Stimulated activated CD4-positive, alpha-beta T cell treated with anti-CD3 and anti-CD28 coated beads, TNF-alpha, amount 100 ng/mL, for 1 hour (primary cell): ENCODE data around the gene GLCCI1.
A peak's percentile ranks its signal among the peaks of the same experiment; 100 is the strongest.

ENCODE experiments used
- DNase-seq, 3 donors: peaks; one replicate each; pipeline ENCODE4 v3.0.0-alpha.2; 2020; ENCODE audit warnings: low read depth in 3 of 3, low spot score in 1 of 3

GLCCI1 gene

DNA sequence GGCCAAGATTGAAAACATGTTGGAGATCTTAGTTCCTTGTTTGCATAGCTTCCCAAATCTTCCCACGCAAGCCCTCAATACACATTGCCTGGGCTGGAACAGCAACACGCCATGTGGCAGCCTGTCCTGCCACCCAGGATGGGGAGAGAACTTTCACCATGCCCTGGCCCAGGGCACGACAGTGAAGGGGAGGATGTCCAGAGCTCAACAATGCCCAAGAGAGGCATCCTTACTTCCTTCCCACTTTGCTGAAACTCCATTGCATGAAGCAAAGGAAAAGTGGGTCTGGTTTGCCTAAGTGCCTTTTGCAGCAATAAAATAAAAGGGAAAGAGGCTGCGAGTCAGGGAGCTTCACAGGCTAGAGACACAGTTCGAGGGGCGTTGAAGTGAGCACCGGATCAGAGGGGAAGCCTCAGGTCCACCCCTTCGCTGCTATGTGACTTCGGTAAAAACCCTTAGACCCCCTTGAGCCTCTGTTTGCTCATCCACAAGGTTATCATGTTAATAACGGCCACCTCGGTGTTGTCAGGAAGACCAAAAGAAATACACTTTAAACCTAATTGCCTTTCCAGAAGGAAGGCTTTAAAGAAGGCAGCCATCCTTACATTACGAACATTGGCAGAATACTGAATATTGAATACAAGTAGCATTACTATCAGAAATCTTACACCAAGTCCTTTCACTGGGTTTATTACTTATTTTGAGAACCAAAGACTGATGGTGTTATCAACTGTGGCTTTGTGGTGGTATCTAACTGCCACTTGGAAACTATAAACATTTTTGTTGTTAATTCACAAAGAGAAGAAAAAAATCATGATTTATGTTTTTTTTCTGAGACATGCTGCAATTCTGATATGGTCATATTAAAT lies 160.1 kb downstream of the GLCCI1 start:
- DNase-seq, result no peak

DNA sequence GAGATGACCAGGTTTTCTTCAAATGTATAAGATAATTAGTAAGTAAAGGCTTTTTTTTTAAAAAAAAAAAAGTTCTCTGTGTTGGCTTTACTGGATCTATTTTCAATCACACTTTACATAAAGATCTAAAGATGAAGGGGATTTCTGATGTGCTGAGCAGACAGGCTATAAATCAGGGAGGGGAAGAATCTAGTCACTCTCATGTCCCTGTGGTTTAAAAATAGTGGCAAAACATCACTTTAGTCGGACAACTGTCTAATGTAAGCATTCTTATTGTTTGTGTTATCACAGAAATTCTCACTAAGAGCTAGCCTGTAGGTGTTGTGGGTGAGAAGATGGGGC lies 160.7 kb downstream of the GLCCI1 start:
- DNase-seq, result no peak

DNA sequence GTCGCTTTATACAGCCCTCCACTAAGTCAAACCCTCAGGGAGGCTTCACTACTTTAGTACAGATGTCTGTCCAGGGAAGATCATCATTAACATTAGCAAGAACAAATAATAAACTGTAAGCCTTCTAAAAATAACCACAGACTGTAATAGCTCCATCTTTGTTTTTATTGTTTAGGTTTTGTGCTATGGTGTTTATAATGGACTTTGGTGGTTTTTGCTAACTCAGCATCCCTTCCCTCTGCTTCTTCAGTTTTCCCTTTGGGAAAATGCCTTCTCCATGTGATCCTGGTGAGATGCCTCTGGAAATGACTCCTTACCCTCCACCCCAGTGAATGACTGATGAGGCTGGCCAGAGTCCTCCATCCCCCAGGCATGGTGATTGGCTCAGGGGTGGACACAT lies 162.1 kb downstream of the GLCCI1 start:
- DNase-seq, result no peak

DNA sequence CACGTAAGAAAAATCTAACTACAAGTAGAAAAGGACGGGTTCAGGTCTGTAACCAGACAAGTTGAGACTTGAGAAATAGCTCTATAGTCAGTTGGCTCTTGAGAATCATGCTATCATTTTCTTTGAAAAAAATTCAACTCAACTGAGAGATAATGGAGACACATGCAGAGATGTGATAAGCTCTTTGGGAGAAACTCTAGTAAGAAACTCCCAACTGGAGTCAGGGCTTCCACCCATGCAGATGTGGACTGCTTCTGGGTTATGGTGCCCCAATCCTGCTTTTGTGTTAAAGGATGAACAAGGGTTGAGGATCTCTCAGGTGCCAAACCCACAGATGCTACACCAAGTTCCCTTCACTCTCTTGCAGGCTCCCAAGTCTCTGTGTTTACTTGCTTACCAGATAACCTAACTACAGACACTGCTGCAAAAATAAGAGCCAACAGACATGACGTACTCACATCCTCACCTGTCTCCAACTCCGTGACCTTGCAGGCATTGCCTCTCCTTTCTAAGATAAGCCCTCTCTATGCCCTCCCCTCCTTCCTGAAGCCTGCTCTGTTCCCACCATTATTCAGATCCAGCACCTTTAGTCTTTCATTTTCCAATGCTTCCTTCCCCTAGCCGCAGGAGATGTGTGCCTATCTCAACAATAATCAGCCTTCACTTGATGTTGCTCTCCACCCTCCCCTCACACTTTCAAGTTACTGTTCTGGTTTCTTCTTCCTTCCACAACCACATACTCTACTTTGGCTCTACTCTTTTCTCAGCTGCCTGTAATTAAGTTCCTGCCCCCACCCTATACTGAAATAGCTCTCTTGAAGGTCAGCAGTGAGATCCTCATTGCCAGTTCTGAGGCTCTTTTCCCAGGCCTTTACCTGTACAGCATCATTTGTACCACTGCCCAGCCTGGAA lies 163.4 kb downstream of the GLCCI1 start:
- DNase-seq, result peak in 1 of 3 donors; percentile 9

DNA sequence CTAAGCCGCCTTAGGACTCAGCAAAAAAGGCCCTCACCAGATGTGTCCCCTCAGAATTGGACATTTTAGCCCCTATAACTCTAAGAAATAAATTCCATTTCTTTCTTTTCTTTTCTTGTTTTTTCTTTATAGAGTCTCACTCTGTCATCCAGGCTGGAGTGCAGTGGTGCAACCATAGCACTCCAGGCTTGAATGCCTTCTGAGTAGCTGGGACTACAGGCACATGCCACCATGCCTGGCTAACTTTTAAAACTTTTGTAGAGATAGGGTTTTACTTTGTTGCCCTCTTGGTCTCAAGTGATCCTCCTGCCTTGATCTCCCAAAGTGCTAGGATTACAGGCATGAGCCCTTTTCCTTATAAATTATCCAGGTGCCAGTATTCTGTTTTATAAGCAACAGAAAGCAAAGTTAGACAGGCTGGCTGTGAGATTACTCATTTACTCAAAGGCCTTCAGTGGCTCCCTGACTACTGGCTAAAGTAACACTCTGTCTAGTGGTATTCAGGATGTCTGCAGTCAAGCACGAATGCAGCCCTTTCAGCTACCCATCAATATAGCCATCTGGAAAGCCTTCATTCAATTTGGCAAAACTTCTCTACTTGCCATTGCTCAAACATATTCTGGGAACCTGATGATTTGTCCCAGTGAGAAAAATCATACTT lies 164.7 kb downstream of the GLCCI1 start:
- DNase-seq, result no peak

DNA sequence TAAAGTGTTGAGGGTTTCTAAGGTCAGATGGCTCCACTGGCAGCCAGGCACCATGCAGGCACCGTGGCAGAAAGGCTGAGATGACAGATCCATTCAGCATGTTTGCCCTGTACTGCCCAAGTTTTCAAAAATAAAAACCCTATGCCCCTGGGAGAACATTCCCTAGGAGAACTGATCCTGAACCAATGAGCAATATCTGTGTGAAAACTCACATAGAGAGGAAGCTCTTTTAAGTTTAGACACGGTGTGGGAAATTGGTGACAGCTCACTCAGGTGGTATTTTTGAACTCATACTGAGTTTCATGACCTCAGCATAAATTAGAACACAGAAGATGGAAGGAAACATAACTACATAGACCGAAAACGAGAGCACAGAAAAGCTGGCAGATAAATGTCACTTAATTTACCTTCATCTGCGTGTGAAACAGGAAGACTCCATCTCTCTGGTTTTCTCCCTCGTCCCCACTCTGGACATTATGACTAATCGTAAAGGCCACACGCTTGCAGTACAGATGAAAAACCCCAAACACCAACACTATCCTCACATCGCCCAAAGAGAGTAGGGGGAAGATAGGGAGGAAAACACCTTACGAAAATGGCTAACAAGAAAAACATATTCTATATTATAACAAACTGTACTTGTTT lies 165.6 kb downstream of the GLCCI1 start:
- DNase-seq, result no peak

DNA sequence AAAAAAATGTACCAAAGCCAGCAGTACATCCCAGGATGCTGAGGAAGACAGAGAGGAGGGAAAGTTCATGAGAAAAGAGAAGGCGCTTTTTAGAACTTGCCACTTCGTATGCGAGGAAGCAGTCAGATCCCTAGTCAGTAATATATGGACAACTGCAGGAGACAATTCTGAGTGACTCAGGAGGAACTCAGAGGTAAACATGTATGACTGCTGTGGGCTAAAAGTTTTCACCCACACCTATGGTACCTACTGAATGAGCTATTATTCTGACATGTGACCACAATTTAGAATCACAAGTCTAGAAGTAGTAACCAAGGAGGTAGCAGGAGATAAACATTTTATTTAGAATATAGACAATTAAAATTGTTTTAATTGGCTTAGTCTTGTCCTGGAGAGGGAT lies 166.8 kb downstream of the GLCCI1 start:
- DNase-seq, result no peak

DNA sequence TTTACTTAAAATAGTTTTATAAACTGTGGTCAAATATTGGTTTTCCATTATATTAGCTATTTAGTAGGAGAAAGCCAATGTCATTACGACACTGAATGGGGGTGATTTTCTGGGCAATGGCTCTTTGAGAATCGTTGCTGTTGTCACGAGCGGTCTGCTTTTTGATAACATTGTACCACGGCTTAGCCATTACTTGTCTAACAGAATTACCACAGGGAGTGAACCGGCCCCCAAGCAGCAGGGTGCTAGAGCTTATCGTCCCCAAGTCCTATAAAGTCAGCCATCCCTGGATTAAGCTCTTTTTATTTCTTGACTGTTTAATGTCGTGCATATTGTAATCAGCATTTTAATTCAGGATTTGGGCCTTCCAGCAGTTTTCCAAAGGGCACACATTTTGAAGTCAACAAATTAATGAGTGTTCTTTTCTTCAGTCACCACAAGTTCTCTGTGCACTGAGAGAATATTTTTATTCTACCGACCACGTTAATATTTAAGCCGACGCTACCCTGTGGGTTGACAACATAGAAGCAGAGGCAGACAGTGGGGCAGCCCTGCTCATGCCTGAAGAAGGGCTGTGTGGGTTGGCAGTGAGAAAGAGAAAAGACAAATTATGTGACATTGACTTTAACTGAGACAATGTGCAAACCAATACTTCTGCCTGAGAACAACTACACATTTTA lies 167.6 kb downstream of the GLCCI1 start:
- no peak for DNase-seq
